ENCODE measurements around the gene NAA16. TPM values are rescaled to one million over a fixed set of nuclear protein-coding genes. Genes with fewer than 3 reads are reported as not detected.
"Not testable (repeated sequence)": the region's sequence is repeated elsewhere in the genome, so short reads cannot be mapped to it uniquely, and the experiment has no call there.

NAA16 gene
- total RNA-seq, 1 donor from 2014 or later: 13.7 TPM

- no peak for DNase-seq (ENCODE audit: low read depth)
- Histone ChIP-seq H3K36me3 (ENCODE audit: control insufficient read depth, insufficient read depth, low read length) (no peaks in the 10 kb centered on the region), H3K4me3 (ENCODE audit: low read depth, low read length) (no peak overlapping the region), H3K27me3 (ENCODE audit: control insufficient read depth, insufficient read depth, low read length) (no peaks in the 10 kb centered on the region)
- TF ChIP-seq CTCF (IDR thresholded peaks at IDR 0.05; ENCODE audit: insufficient read depth, low read length, poor library complexity, severe bottlenecking): no peak
Measured at GRCh38 chr13:41273831-41274441, 37.1 kb upstream of the NAA16 start.

- Histone ChIP-seq H3K36me3 (ENCODE audit: control insufficient read depth, insufficient read depth, low read length) (no peaks in the 10 kb centered on the region), H3K27me3 (ENCODE audit: control insufficient read depth, insufficient read depth, low read length) (no peaks in the 10 kb centered on the region), H3K4me3 (ENCODE audit: low read depth, low read length) (no peak overlapping the region)
- TF ChIP-seq CTCF (IDR thresholded peaks at IDR 0.05; ENCODE audit: insufficient read depth, low read length, poor library complexity, severe bottlenecking): no peak
- DNase-seq (ENCODE audit: low read depth): no peak
Measured at GRCh38 chr13:41274881-41275280, 36.2 kb upstream of the NAA16 start.

- H3K36me3 ChIP-seq (ENCODE audit: control insufficient read depth, insufficient read depth, low read length): no peaks in the 10 kb centered on the region
- no peak overlapping the region for H3K4me3 ChIP-seq (ENCODE audit: low read depth, low read length)
- no peak for TF ChIP-seq CTCF (IDR thresholded peaks at IDR 0.05; ENCODE audit: insufficient read depth, low read length, poor library complexity, severe bottlenecking)
- H3K27me3 ChIP-seq (ENCODE audit: control insufficient read depth, insufficient read depth, low read length): no peaks in the 10 kb centered on the region
- no peak for DNase-seq (ENCODE audit: low read depth)
Measured at GRCh38 chr13:41276824-41277223, 34.2 kb upstream of the NAA16 start.

- not testable (repeated sequence) for H3K4me3 ChIP-seq (ENCODE audit: low read depth, low read length); H3K27me3 ChIP-seq (ENCODE audit: control insufficient read depth, insufficient read depth, low read length); H3K36me3 ChIP-seq (ENCODE audit: control insufficient read depth, insufficient read depth, low read length); DNase-seq (ENCODE audit: low read depth)
Measured at GRCh38 chr13:41279156-41279555, 31.9 kb upstream of the NAA16 start.

- TF ChIP-seq CTCF (IDR thresholded peaks at IDR 0.05; ENCODE audit: insufficient read depth, low read length, poor library complexity, severe bottlenecking): no peak
- H3K27me3 ChIP-seq (ENCODE audit: control insufficient read depth, insufficient read depth, low read length): no peaks in the 10 kb centered on the region
- H3K36me3 ChIP-seq (ENCODE audit: control insufficient read depth, insufficient read depth, low read length): no peaks in the 10 kb centered on the region
- DNase-seq (ENCODE audit: low read depth): peak; percentile 5
- no peak overlapping the region for H3K4me3 ChIP-seq (ENCODE audit: low read depth, low read length)
Measured at GRCh38 chr13:41282129-41282571, 28.9 kb upstream of the NAA16 start.

- no peak for TF ChIP-seq CTCF (IDR thresholded peaks at IDR 0.05; ENCODE audit: insufficient read depth, low read length, poor library complexity, severe bottlenecking)
- Histone ChIP-seq H3K36me3 (ENCODE audit: control insufficient read depth, insufficient read depth, low read length) (no peaks in the 10 kb centered on the region), H3K27me3 (ENCODE audit: control insufficient read depth, insufficient read depth, low read length) (no peaks in the 10 kb centered on the region), H3K4me3 (ENCODE audit: low read depth, low read length) (no peak overlapping the region)
- peak; percentile 39 for DNase-seq (ENCODE audit: low read depth)
Measured at GRCh38 chr13:41284512-41285288, 26.4 kb upstream of the NAA16 start.
